HG03565 (cell line): ENCODE results near the gene CERK.

Experiments used
- ATAC-seq: cut with Tn5 transposase; IDR thresholded peaks from one replicate; pipeline ENCODE4 v1.9.1; 2021; ENCODE audit warnings: mild to moderate bottlenecking, moderate library complexity; ENCODE audit not compliant: unreplicated experiment

The CERK gene

GRCh38 chr22:46749682-46750529 is 11.9 kb upstream of the CERK start:
- ATAC-seq = no peak

DNA sequence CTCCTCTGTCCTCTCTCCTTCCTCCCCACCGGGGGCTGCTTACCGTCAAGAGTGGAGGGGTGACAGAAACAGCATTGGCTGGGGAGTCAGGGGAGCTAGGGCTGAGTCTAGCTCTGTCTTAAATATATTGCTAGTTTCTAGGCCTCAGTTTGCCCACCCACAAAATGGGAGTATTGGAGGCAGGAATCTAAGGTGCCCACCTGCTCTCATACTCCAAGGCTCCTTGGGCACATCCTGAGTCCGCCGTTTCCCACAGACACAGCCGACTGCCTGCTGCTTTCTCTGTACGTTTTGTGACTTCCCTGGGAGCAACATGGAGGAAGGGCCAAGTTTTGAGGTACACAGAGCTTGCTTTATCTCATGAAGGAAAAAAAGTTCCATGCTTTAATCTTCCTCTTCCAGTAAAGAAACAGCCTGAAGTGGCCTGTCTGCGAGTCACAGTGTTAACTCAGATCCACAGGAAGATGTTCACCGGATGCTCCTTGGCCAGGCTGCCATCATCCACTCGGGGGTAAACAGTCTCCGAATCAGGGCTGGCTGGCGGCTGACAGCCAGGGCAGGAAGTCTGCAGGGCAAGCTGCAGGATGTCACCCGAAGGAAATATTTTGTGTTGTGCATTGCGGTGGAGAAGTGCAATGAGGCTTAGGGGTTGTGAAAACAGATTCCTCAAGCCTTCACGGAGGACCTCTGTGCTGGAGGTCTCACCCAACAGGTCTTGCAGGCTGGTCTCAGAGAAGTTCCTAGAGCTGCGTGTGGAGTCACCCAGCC is 11.0 kb upstream of the CERK start:
- no peak for ATAC-seq

DNA sequence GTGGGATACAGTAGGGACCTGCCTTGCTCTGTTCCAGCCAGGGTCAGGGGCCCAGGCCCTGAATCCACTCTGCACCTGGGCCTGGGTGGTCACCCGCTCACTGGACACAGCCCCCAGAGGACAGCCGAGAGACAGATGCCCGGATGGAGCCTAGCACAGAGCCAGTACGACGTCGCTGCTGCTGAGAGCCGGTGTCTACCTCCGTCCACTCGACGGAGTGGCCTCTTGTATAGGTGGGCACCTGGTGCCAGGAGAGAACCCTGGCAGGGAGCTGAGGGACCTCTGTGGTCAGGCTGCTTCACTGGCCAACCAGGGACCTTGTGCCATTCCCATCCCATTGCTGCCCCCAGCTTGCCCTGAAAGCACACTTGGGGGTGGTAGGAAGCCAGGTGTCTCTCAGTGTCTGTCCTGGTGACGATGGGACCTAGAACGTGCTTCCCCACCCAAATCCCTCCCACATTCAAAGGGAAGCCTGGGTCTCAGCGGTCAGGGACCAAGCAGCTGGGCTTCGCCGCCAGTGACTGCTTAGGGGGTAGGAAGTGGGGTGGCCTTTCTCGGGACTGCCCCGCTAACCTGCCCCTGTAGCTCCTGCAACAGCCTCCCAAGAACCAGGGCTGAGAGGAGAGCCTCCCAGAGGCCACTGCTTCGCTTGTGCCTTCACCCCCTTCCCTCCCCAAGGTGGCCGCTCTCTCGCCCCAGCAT is 10.3 kb upstream of the CERK start:
- no peak for ATAC-seq

- no peak for ATAC-seq
These were observed 9.6 kb upstream of the CERK start for GRCh38 chr22:46747646-46748045.

- ATAC-seq = no peak
These were observed 8.6 kb upstream of the CERK start for GRCh38 chr22:46746620-46747019.

DNA sequence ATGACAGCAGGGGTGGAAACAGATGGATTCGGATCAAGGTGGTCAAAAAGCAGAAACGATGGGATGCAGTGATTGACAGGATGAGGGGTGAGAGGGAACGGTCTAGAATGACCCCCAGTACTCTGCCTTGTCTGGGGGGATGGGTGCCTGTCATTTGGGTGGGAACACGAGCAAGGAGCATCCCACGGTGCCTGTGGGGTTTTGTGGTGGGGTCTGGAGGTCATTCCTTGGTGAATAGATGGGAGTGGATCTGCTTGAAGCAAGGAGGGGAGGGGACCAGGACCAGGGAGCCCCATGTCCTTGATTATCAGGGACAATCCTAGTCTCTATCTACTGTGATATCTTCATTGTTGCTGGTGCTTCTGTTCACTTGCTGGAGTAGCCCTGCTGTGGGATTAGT is 8.1 kb upstream of the CERK start:
- no peak for ATAC-seq

- ATAC-seq = no peak
These were observed 6.5 kb upstream of the CERK start for GRCh38 chr22:46744581-46744980.

DNA sequence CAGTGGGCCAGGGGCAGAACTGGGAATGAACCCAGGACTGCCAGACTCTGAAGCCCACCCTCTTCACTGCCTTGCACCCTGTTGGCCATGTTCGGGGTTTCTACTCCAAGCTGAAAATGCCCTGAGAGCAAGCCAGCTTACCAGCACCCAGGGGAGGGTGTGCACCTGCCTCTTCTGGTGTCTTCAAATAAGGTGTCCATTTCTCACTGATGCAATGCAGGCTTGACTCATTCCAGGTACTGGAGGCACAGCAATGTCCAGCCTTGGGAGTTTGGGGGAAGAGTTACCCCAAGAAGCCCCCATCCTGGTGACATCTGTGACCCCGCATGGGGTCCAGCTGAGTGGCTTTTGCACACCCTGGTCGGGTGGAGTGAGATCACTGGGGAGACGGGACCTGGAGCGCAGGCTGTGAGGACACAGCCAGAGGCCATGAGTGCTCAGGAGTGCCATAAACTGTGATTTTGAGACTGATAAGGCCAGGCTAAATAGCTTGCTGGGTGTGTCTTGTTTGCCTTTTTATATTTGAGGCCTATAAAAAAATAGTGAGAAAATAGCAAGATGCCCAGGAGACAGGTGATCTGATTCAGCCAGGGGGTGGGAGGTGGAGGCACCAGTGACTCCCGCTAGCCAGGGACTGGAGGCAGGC is 4.6 kb upstream of the CERK start:
- no peak for ATAC-seq

DNA sequence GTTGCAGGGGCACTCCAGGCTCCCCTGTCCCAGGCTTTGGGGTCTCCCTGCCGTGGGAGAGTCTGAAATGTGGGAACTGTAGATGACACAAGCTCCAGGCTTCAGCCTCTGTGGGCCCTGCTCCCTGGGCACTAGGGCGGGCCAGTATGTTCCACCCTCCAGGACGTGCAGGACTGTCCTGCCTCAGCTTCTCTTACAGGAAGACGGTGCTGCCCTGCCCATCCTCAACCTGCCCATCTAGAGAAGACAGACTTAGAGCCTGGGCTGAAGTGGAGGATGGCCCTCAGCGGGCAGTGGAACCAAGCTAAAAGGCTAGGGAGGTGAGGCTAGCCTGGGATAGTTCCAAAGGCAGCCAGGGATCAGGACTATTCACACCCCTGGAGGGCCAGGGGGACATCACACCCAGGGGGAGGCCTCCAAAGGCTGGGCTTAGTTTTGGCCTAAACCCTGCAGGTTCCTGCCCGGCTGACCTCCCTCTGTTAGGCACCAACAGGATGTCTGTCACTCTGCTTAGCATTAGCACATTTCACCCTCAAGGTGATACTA is 4.0 kb upstream of the CERK start:
- ATAC-seq = no peak

GRCh38 chr22:46740910-46741780 is 3.1 kb upstream of the CERK start:
- ATAC-seq = no peak

DNA sequence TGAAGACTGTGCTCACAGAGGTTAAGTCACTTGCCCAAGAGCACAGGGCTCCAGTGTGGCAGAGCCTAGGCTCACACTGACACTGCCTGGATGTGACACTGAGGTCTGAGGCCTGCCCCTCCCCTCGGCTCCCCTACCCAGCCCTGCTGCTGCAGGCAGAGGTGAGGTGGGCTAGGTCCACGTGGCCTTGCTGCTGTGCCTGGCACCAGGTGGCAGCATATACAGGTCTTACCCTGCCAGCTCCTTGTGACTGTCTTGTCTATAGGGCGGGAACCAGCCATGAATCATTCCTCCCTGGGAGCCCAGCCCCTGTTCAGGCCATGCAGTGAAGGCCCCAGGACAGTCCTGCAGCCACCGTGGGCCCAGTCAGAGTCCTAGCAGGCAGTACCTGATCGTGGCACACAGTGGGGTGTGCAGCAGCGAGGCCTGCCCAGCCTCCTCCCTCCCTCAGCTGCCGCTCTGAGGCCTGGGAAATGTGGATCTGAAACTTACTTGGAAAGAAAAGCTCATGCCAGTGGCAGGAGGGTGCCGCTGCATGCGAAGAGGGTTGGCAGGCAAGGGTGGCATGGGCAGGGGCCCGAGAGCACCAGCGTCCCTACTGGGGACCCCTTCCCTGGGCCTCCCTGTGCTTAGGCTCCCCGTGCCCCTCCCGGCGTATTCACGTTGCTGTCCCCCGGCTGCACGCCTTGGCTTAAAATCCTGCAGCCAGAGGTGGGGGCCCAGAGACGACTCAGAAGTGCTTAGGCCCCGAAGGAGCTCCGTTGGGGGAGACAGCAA is 1.2 kb upstream of the CERK start:
- no peak for ATAC-seq

- no peak for ATAC-seq
These were observed 618 bp upstream of the CERK start for GRCh38 chr22:46738647-46739093.

- ATAC-seq = no peak
These were observed 712 bp downstream of the CERK start for GRCh38 chr22:46737105-46737975.

DNA sequence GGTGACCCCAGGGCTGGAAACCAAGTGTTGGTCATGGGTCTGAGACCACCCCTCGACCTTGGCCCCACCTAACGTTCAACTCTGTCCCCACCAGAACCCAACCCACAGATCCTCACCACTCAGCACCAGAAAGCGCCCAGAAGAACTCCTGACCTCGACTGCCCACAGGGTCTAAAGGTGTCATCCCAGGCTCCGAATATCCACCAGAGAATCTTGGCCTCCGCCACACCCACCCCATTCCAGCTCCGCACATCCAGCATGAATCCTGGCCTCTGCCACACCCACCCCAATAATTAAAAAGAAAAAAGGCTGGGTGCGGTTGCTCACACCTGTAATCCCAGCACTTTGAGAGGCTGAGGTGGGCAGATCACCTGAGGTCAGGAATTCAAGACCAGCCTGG is 1.3 kb downstream of the CERK start:
- no peak for ATAC-seq

GRCh38 chr22:46735747-46736608 is 2.1 kb downstream of the CERK start:
- ATAC-seq = no peak

- no peak for ATAC-seq
These were observed 3.1 kb downstream of the CERK start for GRCh38 chr22:46734830-46735453.
